Measurements from ENCODE around the gene CKB. TPM values are rescaled to one million over a fixed set of nuclear protein-coding genes. Genes with fewer than 3 reads are reported as not detected.

CKB gene
- total RNA-seq, 1 experiment from 2014 or later = 611 TPM

GRCh38 chr14:103508521-103509329 lies 13.9 kb downstream of the CKB start:
- Mint-ChIP-seq H3K27me3 (ENCODE audit: insufficient read depth, unreplicated experiment) (no peaks in the 10 kb centered on the region), H3K4me3 (ENCODE audit: unreplicated experiment) (no peak overlapping the region), H3K27ac (ENCODE audit: unreplicated experiment) (no peak overlapping the region), H3K4me1 (ENCODE audit: low read depth, unreplicated experiment) (no peaks in the 10 kb centered on the region), H3K36me3 (ENCODE audit: insufficient read depth, unreplicated experiment) (peaks cover 71% of the 10 kb centered on the region), H3K9me3 (ENCODE audit: unreplicated experiment) (no peaks in the 10 kb centered on the region)
- Histone ChIP-seq H3K27me3 (replicated peaks; ENCODE audit: control insufficient read depth, insufficient read depth, low read length) (no peaks in the 10 kb centered on the region), H3K36me3 (ENCODE audit: control insufficient read depth, insufficient read depth, low read length) (peaks cover 1% of the 10 kb centered on the region; the same call in 1 of the 2 replicates), H3K9me3 (no peaks in the 10 kb centered on the region), H3K4me1 (no peaks in the 10 kb centered on the region), H3K4me3 (ENCODE audit: low read depth, low read length) (no peak overlapping the region)
- TF ChIP-seq CTCF (IDR thresholded peaks at IDR 0.05; ENCODE audit: insufficient read depth in 1 of 2, low read depth in 1 of 2, low read length in 1 of 2, severe bottlenecking in 1 of 2, unreplicated experiment in 1 of 2) = no peak
- DNase-seq = peak in 1 of 2 experiments; percentile 8
- ChIA-PET POLR2A (no interaction called here), CTCF (no interaction called here)
- intact Hi-C loops (cut with micrococcal nuclease; ENCODE audit: unreplicated experiment) = no loop called here
- BruUV-seq (replicated peaks) = no TSS peak

DNA sequence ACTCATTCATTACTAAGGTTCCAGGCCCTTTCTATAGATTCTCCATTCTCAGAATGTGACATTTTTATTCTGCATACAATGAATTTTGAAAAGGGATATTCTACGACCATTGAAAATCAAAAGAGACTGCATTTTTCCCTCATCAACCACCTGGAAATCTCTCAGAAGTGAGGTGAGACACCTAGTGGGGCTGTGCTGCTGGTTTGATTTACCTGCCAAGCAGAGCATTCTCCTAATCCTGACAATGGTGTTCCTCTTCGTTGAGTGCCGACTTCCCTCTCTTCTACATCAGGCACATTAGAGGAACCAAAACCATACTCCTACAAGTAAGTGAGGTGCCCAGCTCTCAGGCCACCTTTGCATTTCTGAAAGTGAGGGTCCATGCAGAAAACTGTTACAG lies 14.9 kb downstream of the CKB start:
- H3K4me3 ChIP-seq (ENCODE audit: low read depth, low read length) = no peak overlapping the region
- Mint-ChIP-seq H3K9me3 (ENCODE audit: unreplicated experiment) (no peaks in the 10 kb centered on the region), H3K36me3 (ENCODE audit: insufficient read depth, unreplicated experiment) (peaks cover 75% of the 10 kb centered on the region), H3K4me3 (ENCODE audit: unreplicated experiment) (no peak overlapping the region), H3K4me1 (ENCODE audit: low read depth, unreplicated experiment) (no peaks in the 10 kb centered on the region), H3K27me3 (ENCODE audit: insufficient read depth, unreplicated experiment) (no peaks in the 10 kb centered on the region), H3K27ac (ENCODE audit: unreplicated experiment) (no peak overlapping the region)
- H3K4me1 ChIP-seq = no peaks in the 10 kb centered on the region
- no peaks in the 10 kb centered on the region for H3K27me3 ChIP-seq (replicated peaks; ENCODE audit: control insufficient read depth, insufficient read depth, low read length)
- TF ChIP-seq CTCF (IDR thresholded peaks at IDR 0.05; ENCODE audit: insufficient read depth in 1 of 2, low read depth in 1 of 2, low read length in 1 of 2, severe bottlenecking in 1 of 2, unreplicated experiment in 1 of 2) = no peak
- POLR2A ChIA-PET = no interaction called here
- peaks cover 1% of the 10 kb centered on the region; the same call in 1 of the 2 replicates for H3K36me3 ChIP-seq (ENCODE audit: control insufficient read depth, insufficient read depth, low read length)
- no TSS peak for BruUV-seq (replicated peaks)
- intact Hi-C loops (cut with micrococcal nuclease; ENCODE audit: unreplicated experiment) = no loop called here
- CTCF ChIA-PET = no interaction called here
- no peaks in the 10 kb centered on the region for H3K9me3 ChIP-seq
- DNase-seq = peak in 1 of 2 experiments; percentile 1

- H3K36me3 Mint-ChIP-seq (ENCODE audit: insufficient read depth, unreplicated experiment) = peaks cover 89% of the 10 kb centered on the region
- no peaks in the 10 kb centered on the region for H3K27me3 Mint-ChIP-seq (ENCODE audit: insufficient read depth, unreplicated experiment)
- H3K4me3 Mint-ChIP-seq (ENCODE audit: unreplicated experiment) = no peak overlapping the region
- Histone ChIP-seq H3K4me3 (ENCODE audit: low read depth, low read length) (no peak overlapping the region), H3K9me3 (no peaks in the 10 kb centered on the region), H3K4me1 (no peaks in the 10 kb centered on the region), H3K36me3 (ENCODE audit: control insufficient read depth, insufficient read depth, low read length) (peaks cover 7% of the 10 kb centered on the region), H3K27me3 (replicated peaks; ENCODE audit: control insufficient read depth, insufficient read depth, low read length) (no peaks in the 10 kb centered on the region)
- H3K27ac Mint-ChIP-seq (ENCODE audit: unreplicated experiment) = no peak overlapping the region
- no peaks in the 10 kb centered on the region for H3K4me1 Mint-ChIP-seq (ENCODE audit: low read depth, unreplicated experiment)
- TF ChIP-seq CTCF (IDR thresholded peaks at IDR 0.05; ENCODE audit: insufficient read depth in 1 of 2, low read depth in 1 of 2, low read length in 1 of 2, severe bottlenecking in 1 of 2, unreplicated experiment in 1 of 2) = no peak
- ChIA-PET CTCF (no interaction called here), POLR2A (no interaction called here)
- no peaks in the 10 kb centered on the region for H3K9me3 Mint-ChIP-seq (ENCODE audit: unreplicated experiment)
- DNase-seq = no peak
- no TSS peak for BruUV-seq (replicated peaks)
- intact Hi-C loops (cut with micrococcal nuclease; ENCODE audit: unreplicated experiment) = no loop called here
Measured at GRCh38 chr14:103504991-103505565, 17.6 kb downstream of the CKB start.

Data from Caco-2 (cell line).